Karpas-422 (cell line): ENCODE measurements around the gene MRPS24. TPM values are rescaled to one million over a fixed set of nuclear protein-coding genes. Genes with fewer than 3 reads are reported as not detected.
"Not testable (repeated sequence)": the region's sequence is repeated elsewhere in the genome, so short reads cannot be mapped to it uniquely, and the experiment has no call there.

Experiments used
- DNase-seq: peaks from one replicate; pipeline ENCODE4 v3.0.0-alpha.2; 2015
- H2AFZ ChIP-seq: fragments of 200-600 bp; sonication (generic); 2 replicates; pipeline ENCODE4 v1.6.1; 2014; ENCODE audit warnings: antibody characterized with exemption, low read length, mixed read lengths
- H3K27ac ChIP-seq: fragments of 200-600 bp; sonication (generic); 2 replicates; pipeline ENCODE4 v1.5.1; 2014; ENCODE audit warnings: mild to moderate bottlenecking, low read length, moderate library complexity
- H3K27me3 ChIP-seq: fragments of 200-600 bp; sonication (generic); 2 replicates; pipeline ENCODE4 v1.6.1; 2014; ENCODE audit warnings: low read length, mixed read lengths
- H3K36me3 ChIP-seq: fragments of 200-600 bp; sonication (generic); 2 replicates; pipeline ENCODE4 v1.6.1; 2014; ENCODE audit warnings: low read length, mixed read lengths; ENCODE audit not compliant: insufficient read depth
- H3K4me1 ChIP-seq: fragments of 200-600 bp; sonication (generic); 2 replicates; pipeline ENCODE4 v1.6.1; 2014; ENCODE audit warnings: mild to moderate bottlenecking, low read length, mixed read lengths
- H3K4me2 ChIP-seq: fragments of 200-600 bp; sonication (generic); 2 replicates; pipeline ENCODE4 v1.6.1; 2014; ENCODE audit warnings: low read length, low read depth, mild to moderate bottlenecking; ENCODE audit not compliant: poor library complexity, severe bottlenecking
- H3K4me3 ChIP-seq: fragments of 200-600 bp; sonication (generic); 2 replicates; pipeline ENCODE4 v1.5.1; 2014; ENCODE audit warnings: mild to moderate bottlenecking, antibody characterized with exemption, low read length, mixed read lengths
- H3K79me2 ChIP-seq: fragments of 200-600 bp; sonication (generic); 2 replicates; pipeline ENCODE4 v1.6.1; 2014; ENCODE audit warnings: mild to moderate bottlenecking, low read length, mixed read lengths
- H3K9ac ChIP-seq: fragments of 200-600 bp; sonication (generic); 2 replicates; pipeline ENCODE4 v1.6.0; 2014; ENCODE audit warnings: low read length
- H3K9me2 ChIP-seq: fragments of 200-600 bp; sonication (generic), shearing (Covaris generic); replicated peaks from 2 replicates; pipeline ENCODE4 v1.6.0; 2014; ENCODE audit warnings: mild to moderate bottlenecking, low read length, moderate library complexity; ENCODE audit not compliant: insufficient read depth
- H3K9me3 ChIP-seq: fragments of 300-700, 200-600 bp; sonication (generic); 2 replicates; pipeline ENCODE4 v1.6.1; 2014; ENCODE audit warnings: low read length, mixed read lengths
- H4K20me1 ChIP-seq: fragments of 200-600 bp; sonication (generic); 2 replicates; pipeline ENCODE4 v1.6.1; 2014; ENCODE audit warnings: mild to moderate bottlenecking, antibody characterized with exemption, low read length, low read depth; ENCODE audit not compliant: insufficient read depth
- total RNA-seq: library from RNA; depleted of rRNA; stranded (reverse); fragments of >200 nt; shearing (Covaris generic); gene quantifications from 2 replicates; pipeline ENCODE4 v1.2.3, GENCODE V29; 2014; ENCODE audit warnings: low replicate concordance

Gene MRPS24
- total RNA-seq, 1 experiment from 2014 or later: 94.1 TPM

DNA sequence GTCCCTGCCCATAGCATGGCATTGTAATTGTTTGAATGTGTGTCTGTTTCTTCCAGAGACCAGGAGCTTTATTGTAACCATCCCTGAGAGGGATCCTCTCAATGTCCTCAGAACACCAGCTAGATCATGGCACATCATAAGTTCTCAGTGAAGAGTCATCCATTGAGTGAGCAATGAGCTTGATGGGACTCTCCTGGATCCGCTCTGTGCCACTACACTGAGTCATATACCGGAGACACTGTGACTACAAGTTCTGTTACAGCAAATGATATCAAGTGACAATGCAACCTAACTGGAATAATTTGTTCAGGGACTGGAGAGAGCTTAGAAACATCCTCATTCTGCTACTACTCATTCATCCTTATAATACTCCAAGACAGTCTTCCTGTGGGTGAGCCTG is 25.1 kb downstream of the MRPS24 start:
- peaks cover 8% of the 10 kb centered on the region for H3K4me1 ChIP-seq
- H3K4me2 ChIP-seq: no peak overlapping the region
- no peaks in the 10 kb centered on the region for H3K36me3 ChIP-seq
- no peak overlapping the region for H2AFZ ChIP-seq
- no peak overlapping the region for H3K9ac ChIP-seq
- H3K79me2 ChIP-seq: no peaks in the 10 kb centered on the region
- no peaks in the 10 kb centered on the region for H4K20me1 ChIP-seq
- H3K9me2 ChIP-seq: no peaks in the 10 kb centered on the region
- no peak overlapping the region for H3K27ac ChIP-seq
- no peak for DNase-seq
- no peaks in the 10 kb centered on the region for H3K27me3 ChIP-seq
- no peak overlapping the region for H3K4me3 ChIP-seq
- no peaks in the 10 kb centered on the region for H3K9me3 ChIP-seq

DNA sequence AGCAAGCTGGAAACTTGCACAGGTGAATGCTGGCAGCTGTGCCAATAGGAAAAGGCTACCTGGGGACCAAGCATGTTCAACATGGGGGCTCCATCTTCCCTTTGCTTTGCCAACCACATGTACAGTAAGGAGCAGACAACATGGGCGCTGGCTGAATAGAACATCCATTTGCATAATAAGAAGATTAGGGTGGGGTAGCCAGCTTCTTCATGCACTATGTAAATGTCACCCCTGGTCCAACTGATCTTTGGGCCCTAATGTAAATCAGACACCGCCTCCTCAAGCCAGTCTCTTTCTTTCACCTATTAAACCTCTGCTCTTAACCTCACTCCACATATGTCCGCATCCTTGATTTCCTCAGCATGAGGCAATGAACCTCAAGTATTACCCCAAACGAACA is 26.0 kb downstream of the MRPS24 start:
- no peaks in the 10 kb centered on the region for H3K27me3 ChIP-seq
- H3K27ac ChIP-seq: no peak overlapping the region
- H3K9me2 ChIP-seq: no peaks in the 10 kb centered on the region
- H3K36me3 ChIP-seq: no peaks in the 10 kb centered on the region
- no peak for DNase-seq
- H3K79me2 ChIP-seq: no peaks in the 10 kb centered on the region
- H4K20me1 ChIP-seq: no peaks in the 10 kb centered on the region
- no peak overlapping the region for H3K4me3 ChIP-seq
- no peaks in the 10 kb centered on the region for H3K9me3 ChIP-seq
- H3K4me1 ChIP-seq: peaks cover 11% of the 10 kb centered on the region
- no peak overlapping the region for H3K4me2 ChIP-seq
- H3K9ac ChIP-seq: no peak overlapping the region
- H2AFZ ChIP-seq: no peak overlapping the region

DNA sequence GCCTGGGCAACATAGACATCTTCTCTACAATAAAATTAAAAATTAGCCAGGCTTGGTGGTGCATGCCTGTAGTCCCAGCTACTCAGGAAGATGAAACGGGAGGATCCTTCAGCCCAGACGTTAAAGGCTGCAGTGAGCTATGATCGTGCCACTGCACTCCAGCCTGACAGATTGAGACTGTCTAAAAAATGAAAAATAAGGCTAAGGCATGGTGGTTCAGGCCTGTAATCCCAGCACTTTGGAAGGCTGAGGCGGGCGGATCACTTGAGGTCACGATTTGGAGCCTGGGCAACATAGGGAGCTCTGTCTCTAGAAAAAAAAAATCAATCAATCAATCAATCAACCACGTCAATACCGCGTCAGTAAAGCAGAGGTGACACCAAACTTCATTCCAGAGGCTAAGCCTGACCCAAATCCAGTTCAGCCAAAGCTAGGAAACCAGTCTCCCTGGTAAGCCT is 31.1 kb downstream of the MRPS24 start:
- Histone ChIP-seq H3K36me3 (no peaks in the 10 kb centered on the region), H3K27me3 (no peaks in the 10 kb centered on the region), H3K9me3 (no peaks in the 10 kb centered on the region), H3K4me1 (peaks cover 17% of the 10 kb centered on the region), H3K79me2 (no peaks in the 10 kb centered on the region), H3K9me2 (no peaks in the 10 kb centered on the region), H4K20me1 (no peaks in the 10 kb centered on the region), H3K4me2 (peak overlapping the region; percentile 58), H3K4me3 (no peak overlapping the region; the same call in 1 of the 2 replicates), H2AFZ (peak overlapping the region; percentile 80; the same call in 1 of the 2 replicates), H3K9ac (no peak overlapping the region), H3K27ac (no peak overlapping the region)
- no peak for DNase-seq

DNA sequence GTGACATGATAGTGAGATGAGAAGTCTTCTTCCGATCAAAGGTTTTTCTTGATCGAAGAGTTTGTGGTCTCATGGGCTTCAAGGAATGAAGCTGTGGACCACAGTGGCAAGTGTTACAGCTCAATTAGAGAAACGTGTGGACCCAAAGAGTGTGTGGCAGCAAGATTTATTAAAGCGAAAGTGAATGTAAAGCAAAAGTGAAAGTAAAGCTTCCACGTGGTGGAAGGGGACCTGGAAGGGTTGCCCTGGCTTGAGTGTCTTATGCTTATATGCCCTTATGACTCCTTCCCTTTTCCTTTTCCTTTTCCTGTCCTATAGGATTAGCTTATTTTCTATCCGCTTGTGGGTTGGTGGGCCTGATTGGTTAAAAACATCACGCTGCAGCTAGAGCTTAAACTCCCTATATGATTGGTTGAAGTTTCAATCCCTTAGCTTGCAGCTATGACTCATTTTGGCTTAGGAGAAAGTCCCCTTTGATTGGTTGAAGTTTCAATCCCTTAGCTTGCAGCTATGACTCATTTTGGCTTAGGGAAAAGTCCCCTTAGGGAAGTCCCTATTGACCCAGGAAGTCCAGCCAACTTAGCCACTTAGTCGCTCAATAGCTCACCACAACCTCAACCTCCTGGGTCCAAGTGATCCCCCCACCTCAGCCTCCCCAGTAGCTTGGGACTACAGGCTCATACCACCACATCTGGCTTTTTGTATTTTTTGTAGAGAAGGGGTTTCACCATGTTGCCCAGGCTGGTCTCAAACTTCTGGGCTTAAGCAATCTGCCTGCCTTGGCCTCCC is 34.7 kb downstream of the MRPS24 start:
- peaks cover 13% of the 10 kb centered on the region for H3K4me1 ChIP-seq
- no peaks in the 10 kb centered on the region for H3K9me3 ChIP-seq
- H3K4me2 ChIP-seq: peak overlapping the region; percentile 73
- peak; percentile 71 for DNase-seq
- no peaks in the 10 kb centered on the region for H4K20me1 ChIP-seq
- H3K36me3 ChIP-seq: no peaks in the 10 kb centered on the region
- no peak overlapping the region for H3K27ac ChIP-seq
- peak overlapping the region; percentile 95 for H2AFZ ChIP-seq
- H3K4me3 ChIP-seq: peak overlapping the region; percentile 64
- H3K9ac ChIP-seq: peak overlapping the region; percentile 55
- no peaks in the 10 kb centered on the region for H3K79me2 ChIP-seq
- H3K9me2 ChIP-seq: no peaks in the 10 kb centered on the region
- no peaks in the 10 kb centered on the region for H3K27me3 ChIP-seq

DNA sequence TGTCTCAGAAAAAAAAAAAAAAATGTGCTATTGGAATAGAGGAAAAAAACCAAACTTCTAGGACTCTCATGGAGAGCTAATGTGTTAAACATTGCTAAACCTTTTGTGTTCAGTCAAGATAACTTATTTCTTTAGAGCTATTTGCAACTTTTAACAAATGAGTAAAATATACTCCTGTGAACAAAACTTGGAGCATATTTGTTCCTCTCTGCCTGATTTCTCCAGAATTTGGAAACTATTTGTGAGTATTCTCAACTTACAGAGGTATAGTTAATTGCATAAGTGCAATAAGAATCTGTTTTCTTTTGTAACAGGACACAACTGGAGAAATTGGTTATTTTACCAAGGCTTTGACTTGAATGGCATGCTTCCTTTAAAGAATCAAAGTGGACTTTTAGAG is 38.4 kb downstream of the MRPS24 start:
- not testable (repeated sequence) for H3K27ac ChIP-seq, DNase-seq, H3K4me3 ChIP-seq, H3K9ac ChIP-seq, H4K20me1 ChIP-seq, H3K27me3 ChIP-seq, H3K79me2 ChIP-seq, H3K9me2 ChIP-seq, H3K4me1 ChIP-seq, H3K9me3 ChIP-seq, H3K4me2 ChIP-seq, H2AFZ ChIP-seq, H3K36me3 ChIP-seq

DNA sequence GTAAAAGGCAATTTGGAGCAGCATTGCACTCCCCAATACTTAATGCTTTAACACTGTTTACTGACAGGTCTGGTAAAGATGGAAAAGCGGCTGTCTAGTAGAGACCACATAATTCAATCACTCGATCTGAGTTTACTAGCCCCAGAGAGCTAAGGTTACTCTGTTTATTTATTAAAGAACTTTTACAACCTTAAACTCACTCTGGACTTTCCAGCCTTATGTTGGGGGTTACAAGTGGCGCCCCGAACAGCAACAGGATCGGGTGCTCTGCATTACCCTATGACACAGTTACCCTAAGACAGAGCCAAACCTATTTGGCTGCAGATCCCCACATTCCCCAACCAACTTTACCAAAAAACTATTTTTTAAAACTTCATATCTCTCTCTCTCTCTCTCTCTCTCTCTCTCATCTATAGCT is 43.9 kb downstream of the MRPS24 start:
- Histone ChIP-seq H3K4me3 (no peak overlapping the region), H3K27me3 (no peaks in the 10 kb centered on the region), H3K36me3 (no peaks in the 10 kb centered on the region), H3K4me2 (no peak overlapping the region), H2AFZ (no peak overlapping the region), H3K27ac (no peak overlapping the region), H4K20me1 (no peaks in the 10 kb centered on the region), H3K79me2 (no peaks in the 10 kb centered on the region), H3K9me3 (no peaks in the 10 kb centered on the region), H3K9ac (no peak overlapping the region), H3K4me1 (no peaks in the 10 kb centered on the region), H3K9me2 (no peaks in the 10 kb centered on the region)
- no peak for DNase-seq

DNA sequence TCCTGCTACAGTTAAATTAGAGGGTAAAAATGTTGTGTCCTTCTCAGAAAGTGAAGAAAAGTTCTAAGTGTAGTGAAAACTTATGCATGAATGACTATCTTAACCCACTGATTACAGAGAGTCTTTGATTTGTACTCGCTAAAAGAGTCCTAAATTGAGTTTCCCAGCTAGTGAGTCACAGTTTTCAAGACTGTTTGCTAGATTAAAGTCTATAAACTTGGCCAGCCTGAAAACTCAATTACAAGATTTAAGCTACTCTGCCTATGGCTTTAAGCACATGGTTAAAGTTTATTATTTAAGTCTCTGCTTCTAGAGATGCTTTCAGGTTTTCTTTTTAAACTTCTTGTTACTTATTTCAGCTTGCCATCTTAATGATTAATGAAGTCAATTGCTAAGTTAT is 44.4 kb downstream of the MRPS24 start:
- Histone ChIP-seq H4K20me1 (no peaks in the 10 kb centered on the region), H3K27ac (no peak overlapping the region), H3K4me1 (no peaks in the 10 kb centered on the region), H3K4me2 (no peak overlapping the region), H3K79me2 (no peaks in the 10 kb centered on the region), H3K9ac (no peak overlapping the region), H3K4me3 (no peak overlapping the region), H3K9me3 (no peaks in the 10 kb centered on the region), H3K36me3 (no peaks in the 10 kb centered on the region), H3K9me2 (no peaks in the 10 kb centered on the region), H3K27me3 (no peaks in the 10 kb centered on the region), H2AFZ (no peak overlapping the region)
- no peak for DNase-seq

DNA sequence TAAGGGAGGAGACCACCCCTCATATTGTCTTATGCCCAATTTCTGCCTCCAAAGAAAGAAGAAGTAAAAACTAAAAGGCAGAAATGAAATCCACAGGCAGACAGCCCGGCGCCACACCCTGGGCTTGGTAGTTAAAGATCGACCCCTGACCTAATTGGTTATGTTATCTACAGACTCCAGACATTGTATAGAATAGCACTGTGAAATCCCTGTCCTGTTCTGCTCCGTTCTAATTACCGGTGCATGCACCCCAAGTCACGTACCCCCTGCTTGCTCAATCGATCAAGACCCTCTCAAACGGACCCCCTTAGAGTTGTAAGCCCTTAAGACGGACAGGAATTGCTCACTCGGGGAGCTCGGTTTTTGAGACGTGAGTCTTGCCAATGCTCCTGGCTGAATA is 44.8 kb downstream of the MRPS24 start:
- H2AFZ ChIP-seq, H3K9ac ChIP-seq, H3K36me3 ChIP-seq, DNase-seq, H3K9me3 ChIP-seq, H3K9me2 ChIP-seq, H3K27me3 ChIP-seq, H3K4me1 ChIP-seq, H3K4me2 ChIP-seq, H3K4me3 ChIP-seq, H4K20me1 ChIP-seq, H3K27ac ChIP-seq, H3K79me2 ChIP-seq: not testable (repeated sequence)
